ENCODE results near the gene GPR78.

- TF ChIP-seq CTCF (conservative IDR thresholded peaks at IDR 0.05 in 1 of 2, IDR thresholded peaks at IDR 0.05 in 1 of 2; ENCODE audit: low read depth in 1 of 2, low read length in 2 of 2) = no peak
- no peak for TF ChIP-seq EZH2 (IDR thresholded peaks at IDR 0.05; ENCODE audit: low read length, missing control alignments)
Observed at GRCh38 chr4:8552581-8553205, 27.5 kb upstream of the GPR78 start.

All from fibroblast of lung (primary cell).